HL-60 (cell line): ENCODE data around the gene TUBB4A.
"Not testable (repeated sequence)": the region's sequence is repeated elsewhere in the genome, so short reads cannot be mapped to it uniquely, and the experiment has no call there.

Experiments used
- GABPA ChIP-seq: IDR thresholded peaks from 2 replicates; pipeline ENCODE4 v1.6.1; 2012; ENCODE audit warnings: low read depth
- POLR2AphosphoS5 ChIP-seq: IDR thresholded peaks from 2 replicates; pipeline ENCODE4 v1.6.1; 2012; ENCODE audit warnings: low read depth
- TF ChIP-seq, protein P1 (sequence below): IDR thresholded peaks from one replicate; pipeline ENCODE4 v1.5.1; 2011; ENCODE audit warnings: low read length, control low read depth, inconsistent platforms; ENCODE audit not compliant: insufficient read depth

GRCh38 chr19:6550679-6551078 lies 48.6 kb upstream of the TUBB4A start:
- TF ChIP-seq, protein P1, sequence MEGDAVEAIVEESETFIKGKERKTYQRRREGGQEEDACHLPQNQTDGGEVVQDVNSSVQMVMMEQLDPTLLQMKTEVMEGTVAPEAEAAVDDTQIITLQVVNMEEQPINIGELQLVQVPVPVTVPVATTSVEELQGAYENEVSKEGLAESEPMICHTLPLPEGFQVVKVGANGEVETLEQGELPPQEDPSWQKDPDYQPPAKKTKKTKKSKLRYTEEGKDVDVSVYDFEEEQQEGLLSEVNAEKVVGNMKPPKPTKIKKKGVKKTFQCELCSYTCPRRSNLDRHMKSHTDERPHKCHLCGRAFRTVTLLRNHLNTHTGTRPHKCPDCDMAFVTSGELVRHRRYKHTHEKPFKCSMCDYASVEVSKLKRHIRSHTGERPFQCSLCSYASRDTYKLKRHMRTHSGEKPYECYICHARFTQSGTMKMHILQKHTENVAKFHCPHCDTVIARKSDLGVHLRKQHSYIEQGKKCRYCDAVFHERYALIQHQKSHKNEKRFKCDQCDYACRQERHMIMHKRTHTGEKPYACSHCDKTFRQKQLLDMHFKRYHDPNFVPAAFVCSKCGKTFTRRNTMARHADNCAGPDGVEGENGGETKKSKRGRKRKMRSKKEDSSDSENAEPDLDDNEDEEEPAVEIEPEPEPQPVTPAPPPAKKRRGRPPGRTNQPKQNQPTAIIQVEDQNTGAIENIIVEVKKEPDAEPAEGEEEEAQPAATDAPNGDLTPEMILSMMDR = not testable (repeated sequence)
- not testable (repeated sequence) for TF ChIP-seq POLR2AphosphoS5, GABPA
